Measurements from ENCODE around the gene TCERG1L. TPM values are rescaled to one million over a fixed set of nuclear protein-coding genes. Genes with fewer than 3 reads are reported as not detected.

The TCERG1L gene
- polyA plus RNA-seq, 5 donors: 0.36 to 0.68 (median 0.50) TPM

DNA sequence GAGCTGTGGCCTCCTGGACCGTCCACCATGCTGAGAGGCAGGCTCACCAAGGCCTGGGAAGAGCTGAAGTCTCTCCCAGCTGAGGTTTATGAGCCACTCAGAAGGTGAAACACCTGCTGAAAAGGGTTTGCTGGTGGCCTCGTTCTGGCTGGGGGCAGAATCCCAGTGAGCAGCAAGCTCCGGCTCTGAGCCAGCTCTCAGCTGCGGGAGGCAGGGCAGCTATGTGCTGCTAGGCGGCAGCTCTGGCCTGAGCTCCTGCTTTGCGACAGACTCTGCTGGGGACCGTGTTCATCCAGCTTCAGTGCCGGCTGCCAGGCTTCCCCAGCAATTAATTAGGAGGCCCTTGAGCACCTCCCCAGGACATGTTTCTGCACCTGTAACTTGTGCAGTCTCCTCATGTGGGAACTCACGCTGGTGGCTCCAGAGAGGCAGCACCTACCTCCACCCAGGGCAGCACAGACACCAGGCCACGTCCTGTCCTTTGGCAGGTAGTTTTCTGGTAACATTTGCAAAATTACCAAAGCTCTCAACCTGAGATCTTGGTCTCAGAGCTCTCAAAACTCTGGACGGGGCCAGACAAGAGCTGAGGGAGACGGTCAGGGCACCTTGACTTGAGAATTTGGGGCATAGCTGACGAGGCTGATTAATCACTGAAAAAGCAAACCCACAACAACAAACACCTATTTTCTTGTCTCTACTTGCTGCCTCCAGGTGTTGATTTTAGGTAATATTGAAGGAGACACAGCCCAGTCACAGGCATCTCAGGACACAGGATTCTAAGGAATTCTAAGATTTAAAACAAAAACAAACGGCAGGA lies 185.0 kb downstream of the TCERG1L start:
- DNase-seq: no peak

DNA sequence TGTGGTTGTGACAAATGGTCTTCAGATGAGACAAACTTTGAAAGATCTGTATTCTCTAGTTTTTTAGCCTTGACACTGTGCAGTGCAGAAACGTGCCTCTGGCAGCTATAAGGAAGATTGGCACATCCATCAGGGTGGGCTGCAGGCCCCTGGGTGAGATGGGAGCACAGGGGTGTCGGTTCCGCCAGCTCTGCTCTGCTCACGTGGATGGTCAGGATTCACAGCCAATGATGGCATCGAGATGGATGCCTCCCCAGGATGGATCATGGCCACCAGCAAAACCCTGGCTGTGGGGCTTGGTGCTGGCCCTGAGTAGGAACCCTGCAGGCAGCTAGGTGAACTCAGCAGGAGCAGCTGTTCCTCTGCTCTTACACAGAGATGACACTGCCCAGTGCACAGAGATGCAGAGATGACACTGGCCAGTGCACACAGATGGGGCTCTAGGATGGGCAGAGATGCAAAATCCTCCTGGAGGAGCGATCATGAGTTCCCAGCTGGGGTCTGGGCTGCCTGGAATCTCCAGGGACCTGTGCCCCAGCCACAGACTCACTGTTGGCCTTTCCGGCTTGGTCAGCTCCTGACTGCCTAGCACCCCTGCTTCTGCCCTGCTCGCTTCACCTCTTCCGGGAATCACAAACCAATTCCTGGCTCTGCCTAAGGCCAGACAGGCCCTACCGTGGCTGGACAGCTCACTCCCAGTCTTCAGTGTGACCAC lies 185.9 kb downstream of the TCERG1L start:
- DNase-seq: no peak

- DNase-seq: no peak
Measured at GRCh38 chr10:131124945-131125344, 186.6 kb downstream of the TCERG1L start.

- DNase-seq: no peak
Measured at GRCh38 chr10:131123496-131123895, 188.0 kb downstream of the TCERG1L start.

- no peak for DNase-seq
Measured at GRCh38 chr10:131121511-131122035, 189.9 kb downstream of the TCERG1L start.

- no peak for DNase-seq
Measured at GRCh38 chr10:131119626-131120355, 191.7 kb downstream of the TCERG1L start.

DNA sequence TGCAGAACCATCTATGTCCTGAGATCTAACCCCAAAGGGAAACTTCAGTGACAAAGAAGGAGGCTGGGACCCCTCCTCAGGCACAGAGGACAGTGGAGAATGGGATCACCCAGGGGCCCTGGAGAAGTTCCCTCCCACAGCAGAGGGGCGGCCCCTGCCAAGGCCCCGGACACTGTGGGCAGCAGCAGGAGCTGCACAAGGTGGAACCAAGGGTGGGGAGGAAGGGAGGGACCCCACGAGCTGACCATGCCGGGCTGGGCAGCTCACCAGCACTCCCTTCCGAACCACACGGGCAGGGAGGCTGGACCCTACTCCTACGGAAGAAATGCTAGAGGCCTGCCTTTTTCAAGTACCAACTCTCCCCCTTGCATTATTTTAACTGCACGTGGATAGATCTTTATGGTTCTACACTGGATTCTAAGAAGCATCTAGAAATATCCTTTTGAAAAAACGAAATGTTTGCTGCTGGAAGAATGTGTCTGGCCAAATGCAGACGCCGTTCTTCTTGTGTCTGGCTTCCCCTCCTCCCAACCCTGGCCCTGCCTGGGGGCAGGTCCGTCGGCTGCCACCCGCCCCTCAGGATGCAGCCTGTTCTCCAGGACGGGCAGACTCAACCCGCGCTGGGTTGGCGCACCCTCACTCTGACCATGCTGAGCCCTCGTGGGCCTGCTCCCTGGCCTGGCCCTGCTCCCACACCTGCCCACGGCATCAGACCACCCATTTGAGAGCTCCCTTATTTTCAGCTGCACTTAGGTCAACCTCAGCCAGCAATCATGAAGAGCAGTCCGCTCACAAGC lies 193.9 kb downstream of the TCERG1L start:
- no peak for DNase-seq

GRCh38 chr10:131116991-131117375 lies 194.5 kb downstream of the TCERG1L start:
- no peak for DNase-seq

GRCh38 chr10:131116216-131116990 lies 195.1 kb downstream of the TCERG1L start:
- DNase-seq: no peak

DNA sequence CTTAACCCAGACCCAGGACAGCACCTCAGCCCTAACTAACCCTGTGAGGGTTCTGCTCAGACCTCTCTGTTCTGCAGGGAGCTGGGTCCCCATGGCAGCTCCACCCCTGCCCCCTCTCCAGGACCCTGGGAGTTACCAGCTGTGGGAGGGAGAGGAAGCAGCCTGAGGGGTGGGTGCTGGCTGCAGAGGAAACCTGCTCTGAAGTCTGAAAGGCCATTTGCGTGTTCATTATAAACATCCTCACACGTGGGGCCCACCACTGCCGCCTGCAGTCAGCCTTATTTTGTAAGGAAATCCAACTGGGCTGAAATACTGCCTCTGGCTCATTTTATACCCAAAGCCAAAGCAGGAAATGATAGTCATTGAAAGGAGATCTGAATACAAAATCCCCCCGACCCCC lies 195.7 kb downstream of the TCERG1L start:
- no peak for DNase-seq

GRCh38 chr10:131115321-131115720 lies 196.2 kb downstream of the TCERG1L start:
- DNase-seq: no peak

- DNase-seq: no peak
Measured at GRCh38 chr10:131114846-131115245, 196.7 kb downstream of the TCERG1L start.

DNA sequence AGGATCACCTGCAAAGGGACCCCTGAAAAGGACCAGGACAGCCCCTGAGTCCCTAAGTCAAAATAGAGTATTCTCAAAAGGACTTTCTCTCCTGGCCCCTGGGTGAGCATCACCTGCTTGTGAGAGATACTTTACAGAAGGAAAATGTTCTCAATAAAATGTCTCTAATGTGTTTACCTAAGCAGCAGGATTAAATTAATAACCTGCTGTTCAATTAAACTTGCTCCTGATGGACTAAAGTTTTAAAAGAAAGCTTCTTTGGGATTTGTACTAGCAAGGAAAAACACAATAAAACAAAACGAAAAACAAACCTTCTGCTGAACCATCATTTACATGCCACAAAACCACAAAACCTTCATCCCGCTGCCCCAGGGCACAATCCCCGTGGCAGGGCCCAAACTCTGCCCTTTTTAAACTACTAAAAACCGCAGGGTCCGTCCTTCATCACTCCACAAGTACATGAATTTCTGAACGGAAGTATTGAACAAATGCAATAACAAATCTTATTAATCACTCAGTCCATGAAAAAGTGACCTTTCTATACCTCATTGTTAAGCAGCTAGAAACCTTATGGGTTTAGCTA lies 197.7 kb downstream of the TCERG1L start:
- no peak for DNase-seq

GRCh38 chr10:131113165-131113564 lies 198.4 kb downstream of the TCERG1L start:
- DNase-seq: no peak

- DNase-seq: no peak
Measured at GRCh38 chr10:131112691-131113090, 198.8 kb downstream of the TCERG1L start.

DNA sequence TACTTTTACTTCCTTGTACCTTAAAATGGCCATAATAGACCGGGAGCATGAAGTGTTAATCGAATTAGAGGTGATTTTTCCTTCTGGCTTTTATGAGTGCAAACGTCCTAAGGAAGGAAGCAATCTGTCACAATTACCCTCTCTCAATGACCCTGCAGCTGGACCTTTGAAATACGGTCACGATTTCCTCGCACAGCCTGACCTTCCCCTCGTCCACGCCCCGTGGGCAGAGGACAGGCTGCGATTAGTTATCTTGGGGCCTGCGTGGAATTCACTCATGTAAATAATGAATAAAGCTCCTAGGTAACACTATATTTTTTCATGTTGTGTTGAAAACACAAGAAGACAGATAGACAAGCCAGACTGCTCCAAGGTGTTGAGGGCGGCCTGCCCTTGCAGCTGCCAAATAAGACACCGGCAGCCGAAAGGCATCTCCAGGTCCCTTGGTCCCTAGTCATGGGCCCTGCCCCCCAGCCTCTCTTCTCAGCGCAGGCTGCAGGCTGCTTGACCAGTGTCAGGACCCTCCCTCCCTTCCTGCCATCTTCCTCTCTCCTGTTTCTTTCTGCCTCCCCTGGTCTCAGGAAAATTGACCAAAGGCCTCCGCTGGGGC lies 199.9 kb downstream of the TCERG1L start:
- no peak for DNase-seq

GRCh38 chr10:131111007-131111406 lies 200.5 kb downstream of the TCERG1L start:
- no peak for DNase-seq

GRCh38 chr10:131110241-131110783 lies 201.2 kb downstream of the TCERG1L start:
- no peak for DNase-seq

DNA sequence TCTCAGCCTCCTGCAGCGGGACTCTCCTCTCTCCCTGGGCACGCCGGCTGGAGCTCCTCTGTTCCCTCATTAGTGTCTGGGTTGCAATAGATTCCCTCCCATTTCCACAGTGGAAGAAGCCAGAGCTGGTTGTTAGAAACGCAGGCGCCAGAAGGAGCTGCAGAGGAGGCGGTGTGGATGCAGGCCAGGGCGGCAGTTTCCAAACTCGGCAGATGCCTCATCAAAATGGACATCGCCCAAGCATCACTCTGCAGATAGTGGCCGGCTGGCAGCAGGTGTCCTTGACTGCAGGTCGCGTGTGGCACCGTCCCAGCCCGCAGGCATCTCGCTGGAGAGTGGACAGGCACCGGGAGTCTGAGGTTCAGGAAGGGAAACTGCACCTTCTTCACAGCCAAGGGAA lies 201.8 kb downstream of the TCERG1L start:
- peak in 1 of 2 donors; percentile 20 for DNase-seq

All from right lung (tissue), 5 donors.